ENCODE measurements around the gene WDR54. TPM values are rescaled to one million over a fixed set of nuclear protein-coding genes. Genes with fewer than 3 reads are reported as not detected.

WDR54 gene
- polyA plus RNA-seq, 3 donors: 7.1 to 11.7 (median 7.9) TPM

DNA sequence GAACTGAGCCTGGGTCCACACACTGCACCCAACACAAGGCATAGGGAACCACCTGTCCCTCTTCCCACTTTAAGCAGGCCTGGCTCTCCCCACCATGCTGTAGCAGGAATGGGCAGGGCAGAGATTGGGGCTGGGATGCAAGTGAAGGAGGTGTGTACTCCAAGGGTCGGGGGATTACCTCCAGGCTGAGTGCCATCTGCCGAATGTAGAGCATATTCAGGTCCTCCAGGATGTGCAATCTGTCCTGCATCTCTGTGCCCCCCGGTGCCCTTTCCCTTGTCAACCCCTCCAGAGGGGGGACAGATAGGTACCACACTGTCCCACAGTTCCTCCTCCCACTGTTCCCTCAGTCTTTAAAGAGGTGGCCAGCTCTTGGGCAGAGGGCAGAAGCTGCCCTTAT lies 17.8 kb downstream of the WDR54 start:
- peaks cover 36% of the 10 kb centered on the region for H3K4me1 Mint-ChIP-seq
- Histone ChIP-seq H3K9ac (ENCODE audit: insufficient read depth, low read length, poor library complexity, severe bottlenecking) (peak overlapping the region; percentile 29), H2AFZ (ENCODE audit: insufficient read depth, low read depth, low read length, poor library complexity, severe bottlenecking) (peak overlapping the region; percentile 79), H3K4me1 (ENCODE audit: control insufficient read depth in 1 of 2, insufficient read depth in 2 of 2, low read length in 2 of 2) (peaks cover 32 to 33% of the 10 kb centered on the region in 2 donors), H3K27ac (ENCODE audit: low read depth in 1 of 2, low read length in 2 of 2) (no peak overlapping the region), H3K9me3 (replicated peaks in 1 of 2; ENCODE audit: control insufficient read depth in 1 of 2, insufficient read depth in 1 of 2, low read length in 2 of 2) (peaks cover 0 to 19% of the 10 kb centered on the region in 2 donors), H3K27me3 (ENCODE audit: control insufficient read depth in 2 of 2, insufficient read depth in 2 of 2, low read length in 2 of 2) (peaks cover 22 to 51% of the 10 kb centered on the region in 2 donors), H3K4me3 (replicated peaks in 1 of 3; ENCODE audit: low read depth in 2 of 3, low read length in 3 of 3) (no peak overlapping the region), H3K4me2 (replicated peaks; ENCODE audit: extremely low read depth, low read length, poor library complexity, severe bottlenecking) (no peak overlapping the region), H4K20me1 (ENCODE audit: insufficient read depth, low read length) (no peaks in the 10 kb centered on the region), H3K79me2 (ENCODE audit: insufficient read depth, low read length) (no peaks in the 10 kb centered on the region), H3K36me3 (replicated peaks in 1 of 2; ENCODE audit: control insufficient read depth in 1 of 2, insufficient read depth in 2 of 2, low read length in 2 of 2) (no peaks in the 10 kb centered on the region)
- intact Hi-C loops (cut with micrococcal nuclease): no loop called here
- peaks cover 4 to 5% of the 10 kb centered on the region in 2 donors for H3K36me3 Mint-ChIP-seq
- H3K27ac Mint-ChIP-seq: no peak overlapping the region
- DNase-seq: no peak
- peak overlapping the region in 1 of 2 donors; percentile 92 for H3K4me3 Mint-ChIP-seq
- H3K27me3 Mint-ChIP-seq (ENCODE audit: low read depth in 3 of 3): peaks cover 39 to 54% (median 46%) of the 10 kb centered on the region in 3 donors
- WGBS (ENCODE audit: insufficient coverage): 35% methylated on average over 3 of the region's 3 CpGs
- H3K9me3 Mint-ChIP-seq: peaks cover 0 to 9% (median 6%) of the 10 kb centered on the region in 7 donors
- TF ChIP-seq CTCF (IDR thresholded peaks at IDR 0.05): no peak

- TF ChIP-seq CTCF (IDR thresholded peaks at IDR 0.05): no peak
Observed at GRCh38 chr2:74439803-74440377, 18.4 kb downstream of the WDR54 start.

More at GRCh38 chr2:74439803-74440377, 18.4 kb downstream of the WDR54 start:
- peaks cover 0 to 9% (median 6%) of the 10 kb centered on the region in 7 donors for H3K9me3 Mint-ChIP-seq
- peaks cover 39 to 59% (median 46%) of the 10 kb centered on the region in 3 donors for H3K27me3 Mint-ChIP-seq (ENCODE audit: low read depth in 3 of 3)
- peaks cover 0 to 19% of the 10 kb centered on the region in 2 donors for H3K9me3 ChIP-seq (replicated peaks in 1 of 2; ENCODE audit: control insufficient read depth in 1 of 2, insufficient read depth in 1 of 2, low read length in 2 of 2)
- H4K20me1 ChIP-seq (ENCODE audit: insufficient read depth, low read length): no peaks in the 10 kb centered on the region
- intact Hi-C loops (cut with micrococcal nuclease): no loop called here
- peaks cover 36% of the 10 kb centered on the region for H3K4me1 Mint-ChIP-seq
- 18% methylated on average over 12 of the region's 14 CpGs for WGBS (ENCODE audit: insufficient coverage)
- peak overlapping the region in 1 of 7 donors; percentile 20 for H3K27ac Mint-ChIP-seq
- H3K4me2 ChIP-seq (replicated peaks; ENCODE audit: extremely low read depth, low read length, poor library complexity, severe bottlenecking): peak overlapping the region; percentile 75
- H3K4me1 ChIP-seq (ENCODE audit: control insufficient read depth in 1 of 2, insufficient read depth in 2 of 2, low read length in 2 of 2): peaks cover 32 to 33% of the 10 kb centered on the region in 2 donors
- no peak for DNase-seq
- H3K4me3 ChIP-seq (replicated peaks in 1 of 3; ENCODE audit: low read depth in 2 of 3, low read length in 3 of 3): peak overlapping the region in 2 of 3 experiments; percentile 13 to 69
- H3K27ac ChIP-seq (ENCODE audit: low read depth in 1 of 2, low read length in 2 of 2): no peak overlapping the region
- H3K27me3 ChIP-seq (ENCODE audit: control insufficient read depth in 2 of 2, insufficient read depth in 2 of 2, low read length in 2 of 2): peaks cover 27 to 56% of the 10 kb centered on the region in 2 donors
- H3K9ac ChIP-seq (ENCODE audit: insufficient read depth, low read length, poor library complexity, severe bottlenecking): peak overlapping the region; percentile 29
- peak overlapping the region; percentile 79 for H2AFZ ChIP-seq (ENCODE audit: insufficient read depth, low read depth, low read length, poor library complexity, severe bottlenecking)
- no peaks in the 10 kb centered on the region for H3K79me2 ChIP-seq (ENCODE audit: insufficient read depth, low read length)
- peaks cover 4 to 5% of the 10 kb centered on the region in 2 donors for H3K36me3 Mint-ChIP-seq
- no peaks in the 10 kb centered on the region for H3K36me3 ChIP-seq (replicated peaks in 1 of 2; ENCODE audit: control insufficient read depth in 1 of 2, insufficient read depth in 2 of 2, low read length in 2 of 2)
- H3K4me3 Mint-ChIP-seq: peak overlapping the region; percentile 69 to 92

Measured in CD14-positive monocyte (primary cell).